A673 (cell line): Measurements from ENCODE around the gene CYP4Z1.

Source experiments
- CTCF ChIP-seq: fragments of 300-800, 200-600 bp; sonication (generic); conservative IDR thresholded peaks from 2 replicates; pipeline ENCODE4 v1.5.1; 2017; ENCODE audit warnings: low read depth, mild to moderate bottlenecking, antibody characterized with exemption, low read length, moderate library complexity, mixed read lengths
- EZH2 ChIP-seq: fragments of 200-600 bp; sonication (generic); IDR thresholded peaks from 2 replicates; pipeline ENCODE4 v1.6.1; 2017; ENCODE audit warnings: borderline replicate concordance, low read depth, mild to moderate bottlenecking, mixed read lengths, antibody characterized with exemption, low read length; ENCODE audit not compliant: poor library complexity, severe bottlenecking

- no peak for TF ChIP-seq CTCF
- TF ChIP-seq EZH2 = no peak
Observed at GRCh38 chr1:47031585-47031984, 35.4 kb upstream of the CYP4Z1 start.
